Fibroblast of pulmonary artery (primary cell): ENCODE results near the gene PSD.

ENCODE experiments used
- DNase-seq: peaks from one replicate; pipeline ENCODE4 v3.0.0-alpha.2; 2010; ENCODE audit warnings: low read depth
- H3K4me3 ChIP-seq: replicated peaks from 2 replicates; pipeline ENCODE4 v1.5.1; 2011; ENCODE audit warnings: low read depth, mild to moderate bottlenecking, control low read depth, low read length, moderate library complexity
- TF ChIP-seq, protein P1 (sequence below): IDR thresholded peaks from 2 replicates; pipeline ENCODE4 v1.5.1; 2011; ENCODE audit warnings: mild to moderate bottlenecking, control low read depth, low read length, inconsistent platforms; ENCODE audit errors: missing control alignments

PSD gene

DNA sequence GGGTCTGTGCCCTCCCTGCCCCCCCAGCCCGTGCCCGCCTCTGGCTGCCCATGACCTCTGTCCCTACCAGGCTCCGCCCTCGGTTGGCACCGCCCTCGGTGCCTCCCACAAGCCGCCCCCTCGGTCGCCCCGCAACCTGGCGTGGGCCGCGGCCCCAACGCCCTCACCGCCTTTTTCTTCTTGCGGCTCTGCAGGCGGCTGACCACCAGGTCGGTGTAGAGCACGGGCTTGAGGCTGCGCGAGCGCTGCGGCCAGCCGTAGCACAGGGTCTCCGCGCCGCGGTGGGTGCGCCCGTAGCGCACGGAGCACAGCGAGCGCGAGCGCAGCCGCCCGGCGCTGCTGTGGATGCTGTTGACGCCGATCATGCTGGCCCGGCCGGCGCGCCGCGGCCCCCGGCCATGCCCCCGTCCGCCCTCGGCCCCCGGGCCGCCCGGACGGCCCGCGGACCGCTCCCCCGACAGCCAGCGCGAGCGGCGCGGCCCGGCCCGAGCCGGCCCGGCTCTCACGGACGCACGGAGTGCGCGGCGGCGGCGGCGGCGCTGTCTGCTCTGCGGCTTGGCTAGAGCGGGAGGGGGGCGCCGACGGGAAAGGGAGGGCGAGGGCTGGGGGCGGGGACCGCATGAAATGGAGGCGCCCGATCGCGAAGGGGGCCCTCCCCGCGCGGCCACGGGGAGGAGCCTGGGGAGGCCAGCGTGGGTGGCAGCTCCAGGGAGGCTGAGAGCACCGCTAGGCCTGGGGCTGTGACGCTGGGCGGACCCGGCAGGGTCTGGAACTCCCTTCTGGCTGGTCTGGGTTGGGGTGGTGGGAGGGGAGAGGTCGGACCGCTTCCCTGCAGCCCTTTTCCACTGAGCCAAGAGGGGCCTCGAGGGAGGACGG is 9.6 kb downstream of the PSD start:
- peak overlapping the region; percentile 44 for H3K4me3 ChIP-seq
- DNase-seq: peak; percentile 42
- TF ChIP-seq, protein P1, sequence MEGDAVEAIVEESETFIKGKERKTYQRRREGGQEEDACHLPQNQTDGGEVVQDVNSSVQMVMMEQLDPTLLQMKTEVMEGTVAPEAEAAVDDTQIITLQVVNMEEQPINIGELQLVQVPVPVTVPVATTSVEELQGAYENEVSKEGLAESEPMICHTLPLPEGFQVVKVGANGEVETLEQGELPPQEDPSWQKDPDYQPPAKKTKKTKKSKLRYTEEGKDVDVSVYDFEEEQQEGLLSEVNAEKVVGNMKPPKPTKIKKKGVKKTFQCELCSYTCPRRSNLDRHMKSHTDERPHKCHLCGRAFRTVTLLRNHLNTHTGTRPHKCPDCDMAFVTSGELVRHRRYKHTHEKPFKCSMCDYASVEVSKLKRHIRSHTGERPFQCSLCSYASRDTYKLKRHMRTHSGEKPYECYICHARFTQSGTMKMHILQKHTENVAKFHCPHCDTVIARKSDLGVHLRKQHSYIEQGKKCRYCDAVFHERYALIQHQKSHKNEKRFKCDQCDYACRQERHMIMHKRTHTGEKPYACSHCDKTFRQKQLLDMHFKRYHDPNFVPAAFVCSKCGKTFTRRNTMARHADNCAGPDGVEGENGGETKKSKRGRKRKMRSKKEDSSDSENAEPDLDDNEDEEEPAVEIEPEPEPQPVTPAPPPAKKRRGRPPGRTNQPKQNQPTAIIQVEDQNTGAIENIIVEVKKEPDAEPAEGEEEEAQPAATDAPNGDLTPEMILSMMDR: no peak

DNA sequence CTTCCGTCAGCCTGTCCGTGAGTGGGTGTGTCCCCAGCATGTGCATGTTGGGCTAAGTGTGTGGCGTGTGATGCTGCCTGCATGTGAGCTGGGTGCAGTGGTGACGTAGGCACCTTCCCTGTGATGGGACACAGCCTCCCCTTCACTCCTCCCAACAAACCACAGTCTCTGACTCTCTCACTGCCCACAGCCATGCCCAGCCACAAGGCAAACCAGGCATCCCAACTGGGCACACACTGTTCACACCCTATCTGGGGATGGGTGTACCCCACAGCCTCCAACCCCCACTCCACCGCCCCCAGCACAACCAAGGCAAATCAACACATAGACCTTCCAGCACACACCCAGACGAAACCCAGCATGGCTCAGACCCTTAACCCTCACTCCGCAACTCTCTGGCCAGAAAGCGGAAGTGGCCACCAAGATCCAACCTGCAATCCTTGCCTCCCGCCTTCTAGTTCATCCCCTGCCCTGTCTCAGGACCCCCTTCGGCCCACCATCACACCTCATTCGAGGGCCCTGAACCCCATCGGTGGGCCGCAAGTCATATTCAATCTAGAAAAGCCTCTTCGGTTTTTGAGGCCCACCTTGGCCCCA is 10.4 kb downstream of the PSD start:
- TF ChIP-seq, protein P1: no peak
- peak overlapping the region; percentile 44 for H3K4me3 ChIP-seq
- no peak for DNase-seq

DNA sequence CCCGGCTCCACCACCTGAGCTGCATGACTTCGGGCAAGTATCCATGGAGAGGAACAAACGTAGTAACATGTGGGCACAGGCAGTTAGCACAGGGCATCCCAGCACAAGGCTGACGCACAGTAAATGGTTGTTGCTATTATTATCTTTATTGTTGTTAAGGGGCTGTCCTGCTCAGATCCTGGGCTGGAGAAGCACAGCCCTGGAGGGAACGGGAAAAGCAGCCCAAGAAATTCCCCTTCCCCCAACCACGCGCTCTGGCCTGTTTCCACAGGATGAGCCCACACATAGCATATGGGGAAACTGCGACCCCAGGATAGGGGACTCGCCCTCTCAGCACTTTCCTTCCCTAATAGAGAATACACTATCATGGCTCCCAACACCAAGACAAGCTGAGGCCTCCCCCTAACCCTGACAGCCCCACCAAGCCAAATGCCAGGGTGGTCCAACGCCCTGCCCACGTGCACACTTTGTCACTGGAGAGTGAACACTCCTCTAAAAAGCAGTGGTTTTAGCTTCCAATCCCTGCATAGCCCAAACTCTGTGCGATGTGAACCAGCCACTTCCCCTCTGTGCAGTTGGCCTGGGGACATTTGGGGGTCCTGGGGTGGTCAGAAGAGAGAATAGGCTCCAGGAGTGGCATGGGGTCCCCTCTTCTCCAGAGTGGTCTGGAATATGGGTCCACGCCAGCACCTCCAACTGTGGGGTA is 11.0 kb downstream of the PSD start:
- H3K4me3 ChIP-seq: no peak overlapping the region
- DNase-seq: no peak
- TF ChIP-seq, protein P1: no peak

DNA sequence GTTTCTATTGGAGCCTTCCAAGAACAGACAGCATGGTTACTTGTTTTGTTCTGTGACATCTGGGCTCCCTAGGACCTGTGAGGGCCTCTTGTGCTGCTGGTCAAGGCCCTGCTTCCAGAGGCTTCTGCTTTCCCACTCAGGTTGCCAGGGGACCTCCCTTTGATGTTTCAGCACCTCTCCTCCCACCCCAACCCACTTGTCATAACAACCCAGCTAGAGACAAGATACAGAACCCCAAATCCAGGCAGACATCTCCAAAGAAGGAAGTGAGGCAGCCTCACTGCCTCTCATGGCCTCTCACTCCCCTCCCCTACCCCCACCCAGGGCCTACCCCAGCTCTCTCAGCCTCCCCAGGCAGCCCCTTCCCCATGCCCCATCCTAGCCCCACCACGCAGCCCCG is 11.8 kb downstream of the PSD start:
- TF ChIP-seq, protein P1: no peak

DNA sequence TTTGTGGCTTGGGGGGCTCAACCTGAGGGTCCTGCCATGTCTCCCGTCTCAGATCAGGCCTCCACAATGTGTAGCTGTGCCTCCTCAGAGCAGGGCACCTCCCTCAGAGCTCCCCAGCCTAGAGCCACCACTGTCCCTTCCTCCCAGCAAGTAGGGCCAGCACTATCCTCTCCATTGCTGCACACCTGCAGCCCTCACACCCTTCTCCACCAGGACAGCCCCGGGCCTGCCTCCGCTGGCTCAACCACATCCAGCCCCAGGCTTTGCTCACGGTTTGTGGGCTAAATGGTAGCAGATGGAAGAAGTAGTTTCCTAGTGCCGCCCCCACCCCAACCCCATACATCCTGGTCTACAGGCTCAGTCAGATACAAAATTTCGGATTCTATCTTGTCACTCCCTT is 13.0 kb downstream of the PSD start:
- TF ChIP-seq, protein P1: no peak

More for the DNA sequence above, 11.8 kb downstream of the PSD start:
- H3K4me3 ChIP-seq: no peak overlapping the region
- DNase-seq: no peak

DNA sequence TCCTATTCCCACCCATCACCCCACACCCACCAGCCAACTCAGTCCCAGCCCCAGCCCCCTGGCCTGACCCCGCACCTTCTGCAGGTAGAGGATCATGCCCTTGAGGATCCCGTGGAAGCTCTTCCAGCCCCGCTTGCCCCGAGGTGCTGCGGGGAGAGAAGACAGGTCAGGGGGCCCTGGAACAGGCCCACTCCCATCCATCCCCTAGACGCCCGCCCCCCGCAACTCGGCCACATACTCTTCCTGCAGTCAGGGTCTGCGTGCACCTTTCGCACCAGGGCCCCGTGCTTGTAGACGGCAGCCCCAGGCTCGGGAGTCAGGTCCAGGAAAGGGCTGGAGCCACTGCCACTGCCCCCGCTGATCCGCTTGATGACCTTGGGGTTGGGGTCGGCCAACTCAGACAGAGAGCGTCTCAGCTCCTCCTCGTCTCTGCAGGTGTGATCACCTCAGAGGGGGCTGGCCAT is 13.4 kb downstream of the PSD start:
- TF ChIP-seq, protein P1: no peak
- no peak for DNase-seq
- no peak overlapping the region for H3K4me3 ChIP-seq

More for the DNA sequence above, 13.0 kb downstream of the PSD start:
- no peak overlapping the region for H3K4me3 ChIP-seq
- no peak for DNase-seq
